Panc1 (cell line): Measurements from ENCODE around the gene PPP2R5A. TPM values are rescaled to one million over a fixed set of nuclear protein-coding genes. Genes with fewer than 3 reads are reported as not detected.
"Not testable (repeated sequence)": the region's sequence is repeated elsewhere in the genome, so short reads cannot be mapped to it uniquely, and the experiment has no call there.

ENCODE experiments used
- ATAC-seq: fragments of 200-7000 bp; cut with Tn5 transposase; 2 replicates; pipeline ENCODE4 v1.9.1; 2020; ENCODE audit warnings: mild to moderate bottlenecking, moderate library complexity
- BruUV-seq: library from RNA; stranded (reverse); fragments of 400-500 nt; replicated peaks from 2 replicates; lab custom pipeline; 2021; lab: Mats Ljungman, UMichigan
- CTCF ChIA-PET: fragments of 300-600 bp; sonication (Branson Sonifier 250); formaldehyde crosslinking; loops from one replicate; lab custom pipeline; 2022; ENCODE audit warnings: antibody characterized with exemption; lab: Charles Lee
- POLR2A ChIA-PET: fragments of 300-600 bp; sonication (Branson Sonifier 250); formaldehyde crosslinking; loops from one replicate; lab custom pipeline; 2022; ENCODE audit warnings: antibody characterized with exemption; lab: Charles Lee
- DNase-seq: peaks from one replicate; pipeline ENCODE4 v3.0.0-alpha.2; 2010; ENCODE audit warnings: low read depth, low spot score
- H3K27ac ChIP-seq: 2 replicates; pipeline ENCODE4 v1.5.1; 2011; ENCODE audit warnings: mild to moderate bottlenecking, low read length, inconsistent platforms
- H3K27me3 ChIP-seq: fragments of 200-500 bp; sonication (Bioruptor generic); 2 replicates; pipeline ENCODE4 v1.6.0; 2014; ENCODE audit warnings: low read length, inconsistent platforms; ENCODE audit not compliant: control insufficient read depth, insufficient read depth
- H3K36me3 ChIP-seq: fragments of 200-500 bp; sonication (Bioruptor generic); 2 replicates; pipeline ENCODE4 v1.5.1; 2014; ENCODE audit warnings: inconsistent platforms, mild to moderate bottlenecking, low read length, moderate library complexity; ENCODE audit not compliant: control insufficient read depth, insufficient read depth
- H3K4me1 ChIP-seq: 2 replicates; pipeline ENCODE4 v1.5.1; 2011; ENCODE audit warnings: inconsistent platforms, mild to moderate bottlenecking, low read length, moderate library complexity; ENCODE audit not compliant: control insufficient read depth, insufficient read depth
- H3K4me3 ChIP-seq, 2 experiments: 2 replicates each; pipeline ENCODE4 v1.5.1; 2011 to 2012; ENCODE audit warnings: low read depth in 2 of 2, low read length in 2 of 2, mild to moderate bottlenecking in 2 of 2, inconsistent platforms in 1 of 2, moderate library complexity in 1 of 2
- H3K9me3 ChIP-seq: fragments of 200-500 bp; sonication (Bioruptor generic); 2 replicates; pipeline ENCODE4 v1.5.1; 2014; ENCODE audit warnings: low read depth, mild to moderate bottlenecking, inconsistent platforms, low read length, moderate library complexity; ENCODE audit not compliant: control insufficient read depth, insufficient read depth
- CTCF ChIP-seq: fragments of 450-650 bp; IDR thresholded peaks from 2 replicates; pipeline ENCODE4 v1.5.1; 2017; ENCODE audit warnings: mild to moderate bottlenecking
- POLR2AphosphoS5 ChIP-seq: IDR thresholded peaks from 2 replicates; pipeline ENCODE4 v1.6.1; 2012; ENCODE audit warnings: mild to moderate bottlenecking, low read depth, low read length, moderate library complexity
- SIN3A ChIP-seq: IDR thresholded peaks from 2 replicates; pipeline ENCODE4 v1.6.1; 2012; ENCODE audit warnings: low read depth, mild to moderate bottlenecking, low read length, moderate library complexity, borderline replicate concordance; ENCODE audit not compliant: insufficient read depth
- TCF7L2 ChIP-seq: IDR thresholded peaks from 2 replicates; pipeline ENCODE4 v1.6.1; 2011; ENCODE audit warnings: mild to moderate bottlenecking, low read depth, low read length, inconsistent platforms
- in situ Hi-C: cut with HindIII; loops from 2 replicates; pipeline ENCODE4 v1.10.0; 2016; ENCODE audit warnings: low sequenced_read_pairs, low pct_unique_long_range_greater_than_20kb
- intact Hi-C: fragments of 100-400 bp; cut with micrococcal nuclease; formaldehyde crosslinking; loops from one replicate; pipeline ENCODE4 v1.10.0; 2022; ENCODE audit not compliant: unreplicated experiment
- total RNA-seq: library from RNA; stranded (reverse); gene quantifications from one replicate; pipeline ENCODE4 v1.2.1, GENCODE V29; 2021; ENCODE audit not compliant: unreplicated experiment
- TF ChIP-seq, protein P1 (sequence below), 2 experiments: IDR thresholded peaks; 2 replicates each; pipeline ENCODE4 v1.6.1; 2011 to 2012; ENCODE audit warnings: low read depth in 2 of 2, control low read depth in 1 of 2, low read length in 1 of 2, mild to moderate bottlenecking in 1 of 2, moderate library complexity in 1 of 2; ENCODE audit not compliant: insufficient read depth in 1 of 2

Gene PPP2R5A
- total RNA-seq, 1 experiment from 2014 or later, result 44.3 TPM

DNA sequence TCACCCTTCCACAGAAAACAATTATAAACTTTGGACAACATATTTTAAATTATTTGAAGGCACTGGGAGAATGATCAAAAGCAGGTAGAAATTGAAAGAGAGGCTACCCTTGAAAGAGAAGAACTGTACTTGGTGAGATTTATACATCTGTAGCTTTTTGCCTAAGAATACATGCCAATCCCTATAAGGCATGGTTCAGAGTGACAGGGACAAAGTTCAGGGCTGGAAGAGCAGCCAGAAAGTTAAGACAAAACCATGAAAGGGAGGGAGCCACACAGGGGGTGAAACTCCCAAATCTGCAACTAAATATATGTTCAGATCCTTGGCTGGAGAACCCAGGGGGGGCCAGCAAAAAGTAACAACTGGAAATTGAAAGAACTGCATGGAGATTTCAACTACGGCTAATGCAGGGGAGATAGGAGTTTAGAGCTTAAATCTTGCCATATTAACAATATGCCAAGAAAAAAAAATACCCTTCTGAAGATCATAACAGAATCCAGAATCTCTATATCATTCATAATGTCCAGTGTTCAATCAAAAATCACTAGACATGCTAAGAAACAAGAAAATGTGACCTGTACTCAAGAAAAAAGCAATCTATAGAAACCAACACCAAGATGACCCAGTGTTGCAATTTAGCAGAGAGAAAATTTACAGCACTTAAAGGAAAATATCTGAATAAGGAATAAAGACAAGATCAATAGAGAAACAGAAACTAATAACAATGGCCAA is 103.9 kb downstream of the PPP2R5A start:
- H3K27ac ChIP-seq, result no peak overlapping the region
- ATAC-seq (no peak), DNase-seq (no peak)
- no peaks in the 10 kb centered on the region for H3K4me1 ChIP-seq
- BruUV-seq, result no TSS peak
- TF ChIP-seq SIN3A (no peak), CTCF (no peak), POLR2AphosphoS5 (no peak), TCF7L2 (no peak)
- TF ChIP-seq, protein P1, sequence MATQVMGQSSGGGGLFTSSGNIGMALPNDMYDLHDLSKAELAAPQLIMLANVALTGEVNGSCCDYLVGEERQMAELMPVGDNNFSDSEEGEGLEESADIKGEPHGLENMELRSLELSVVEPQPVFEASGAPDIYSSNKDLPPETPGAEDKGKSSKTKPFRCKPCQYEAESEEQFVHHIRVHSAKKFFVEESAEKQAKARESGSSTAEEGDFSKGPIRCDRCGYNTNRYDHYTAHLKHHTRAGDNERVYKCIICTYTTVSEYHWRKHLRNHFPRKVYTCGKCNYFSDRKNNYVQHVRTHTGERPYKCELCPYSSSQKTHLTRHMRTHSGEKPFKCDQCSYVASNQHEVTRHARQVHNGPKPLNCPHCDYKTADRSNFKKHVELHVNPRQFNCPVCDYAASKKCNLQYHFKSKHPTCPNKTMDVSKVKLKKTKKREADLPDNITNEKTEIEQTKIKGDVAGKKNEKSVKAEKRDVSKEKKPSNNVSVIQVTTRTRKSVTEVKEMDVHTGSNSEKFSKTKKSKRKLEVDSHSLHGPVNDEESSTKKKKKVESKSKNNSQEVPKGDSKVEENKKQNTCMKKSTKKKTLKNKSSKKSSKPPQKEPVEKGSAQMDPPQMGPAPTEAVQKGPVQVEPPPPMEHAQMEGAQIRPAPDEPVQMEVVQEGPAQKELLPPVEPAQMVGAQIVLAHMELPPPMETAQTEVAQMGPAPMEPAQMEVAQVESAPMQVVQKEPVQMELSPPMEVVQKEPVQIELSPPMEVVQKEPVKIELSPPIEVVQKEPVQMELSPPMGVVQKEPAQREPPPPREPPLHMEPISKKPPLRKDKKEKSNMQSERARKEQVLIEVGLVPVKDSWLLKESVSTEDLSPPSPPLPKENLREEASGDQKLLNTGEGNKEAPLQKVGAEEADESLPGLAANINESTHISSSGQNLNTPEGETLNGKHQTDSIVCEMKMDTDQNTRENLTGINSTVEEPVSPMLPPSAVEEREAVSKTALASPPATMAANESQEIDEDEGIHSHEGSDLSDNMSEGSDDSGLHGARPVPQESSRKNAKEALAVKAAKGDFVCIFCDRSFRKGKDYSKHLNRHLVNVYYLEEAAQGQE (IDR thresholded peaks at IDR 0.05; ENCODE audit: insufficient read depth in 1 of 2, low read depth in 2 of 2, low read length in 1 of 2), result no peak
- no peak overlapping the region for H3K4me3 ChIP-seq
- no peaks in the 10 kb centered on the region for H3K9me3 ChIP-seq
- in situ Hi-C loops (no loop called here), intact Hi-C loops (loop anchor here (10.0 kb wide), 1 partner anchor 66 kb away; no protein-coding TSS in a partner anchor)
- no peaks in the 10 kb centered on the region for H3K36me3 ChIP-seq
- ChIA-PET POLR2A (no interaction called here), CTCF (no interaction called here)
- H3K27me3 ChIP-seq, result no peaks in the 10 kb centered on the region

DNA sequence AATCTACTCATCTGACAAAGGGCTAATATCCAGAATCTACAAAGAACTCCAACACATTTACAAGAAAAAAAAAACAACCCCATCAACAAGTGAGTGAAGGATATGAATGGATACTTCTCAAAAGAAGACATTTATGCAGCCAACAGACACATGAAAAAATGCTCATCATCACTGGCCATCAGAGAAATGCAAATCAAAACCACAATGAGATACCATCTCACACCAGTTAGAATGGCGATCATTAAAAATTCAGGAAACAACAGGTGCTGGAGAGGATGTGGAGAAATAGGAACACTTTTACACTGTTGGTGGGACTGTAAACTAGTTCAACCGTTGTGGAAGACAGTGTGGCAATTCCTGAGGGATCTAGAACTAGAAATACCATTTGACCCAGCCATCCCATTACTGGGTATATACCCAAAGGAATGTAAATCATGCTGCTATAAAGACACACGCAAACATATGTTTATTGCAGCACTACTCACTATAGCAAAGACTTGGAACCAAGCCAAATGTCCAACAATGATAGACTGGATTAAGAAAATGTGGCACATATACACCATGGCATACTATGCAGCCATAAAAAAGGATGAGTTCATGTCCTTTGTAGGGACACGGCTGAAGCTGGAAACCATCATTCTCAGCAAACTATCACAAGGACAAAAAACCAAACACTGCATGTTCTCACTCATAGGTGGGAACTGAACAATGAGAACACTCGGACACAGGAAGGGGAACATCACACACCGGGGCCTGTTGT is 110.6 kb downstream of the PPP2R5A start:
- H3K4me3 ChIP-seq, H3K36me3 ChIP-seq, ATAC-seq, BruUV-seq, CTCF ChIA-PET, intact Hi-C loops, DNase-seq, H3K4me1 ChIP-seq, H3K27ac ChIP-seq, in situ Hi-C loops, H3K27me3 ChIP-seq: not testable (repeated sequence)
- POLR2A ChIA-PET, result interaction anchor here (0.6 kb wide), 1 partner anchor 30 kb away, joined by 9 read pairs; no protein-coding TSS in a partner anchor
- H3K9me3 ChIP-seq, result peaks cover 17% of the 10 kb centered on the region
